IPS-NIHi11 (cell line): ENCODE results near the gene BANK1.

ENCODE experiments used
- DNase-seq: peaks from one replicate; pipeline ENCODE4 v3.0.0; 2012; ENCODE audit warnings: mixed read lengths, low spot score

BANK1 gene

GRCh38 chr4:102027961-102028360 lies 237.4 kb downstream of the BANK1 start:
- no peak for DNase-seq

- no peak for DNase-seq
These were observed 240.9 kb downstream of the BANK1 start for GRCh38 chr4:102031406-102031805.

GRCh38 chr4:102036016-102036415 lies 245.5 kb downstream of the BANK1 start:
- DNase-seq, result no peak

GRCh38 chr4:102036619-102037376 lies 246.3 kb downstream of the BANK1 start:
- DNase-seq, result no peak

- no peak for DNase-seq
These were observed 247.0 kb downstream of the BANK1 start for GRCh38 chr4:102037566-102037965.

- no peak for DNase-seq
These were observed 252.6 kb downstream of the BANK1 start for GRCh38 chr4:102042871-102043802.

GRCh38 chr4:102047616-102048015 lies 257.1 kb downstream of the BANK1 start:
- DNase-seq, result no peak

GRCh38 chr4:102055805-102056204 lies 265.3 kb downstream of the BANK1 start:
- no peak for DNase-seq

- no peak for DNase-seq
These were observed 266.6 kb downstream of the BANK1 start for GRCh38 chr4:102057122-102057521.

- no peak for DNase-seq
These were observed 270.6 kb downstream of the BANK1 start for GRCh38 chr4:102061133-102061532.

- no peak for DNase-seq
These were observed 274.4 kb downstream of the BANK1 start for GRCh38 chr4:102064747-102065442.

GRCh38 chr4:102076622-102077021 lies 286.1 kb downstream of the BANK1 start:
- no peak for DNase-seq

- DNase-seq, result no peak
These were observed 289.7 kb downstream of the BANK1 start for GRCh38 chr4:102080184-102080583.

- DNase-seq, result no peak
These were observed 299.5 kb downstream of the BANK1 start for GRCh38 chr4:102089850-102090621.

- no peak for DNase-seq
These were observed 301.1 kb downstream of the BANK1 start for GRCh38 chr4:102091656-102092055.

- no peak for DNase-seq
These were observed 304.0 kb downstream of the BANK1 start for GRCh38 chr4:102094481-102094880.

GRCh38 chr4:102103368-102103767 lies 312.8 kb downstream of the BANK1 start:
- no peak for DNase-seq

- DNase-seq, result no peak
These were observed 313.7 kb downstream of the BANK1 start for GRCh38 chr4:102104278-102104677.

- no peak for DNase-seq
These were observed 315.5 kb downstream of the BANK1 start for GRCh38 chr4:102105983-102106382.

- no peak for DNase-seq
These were observed 323.6 kb downstream of the BANK1 start for GRCh38 chr4:102114118-102114630.

GRCh38 chr4:102116121-102116520 lies 325.6 kb downstream of the BANK1 start:
- no peak for DNase-seq
